Natural killer cell (primary cell): ENCODE data around the gene SLC37A3. TPM values are rescaled to one million over a fixed set of nuclear protein-coding genes. Genes with fewer than 3 reads are reported as not detected.

Source experiments
- ATAC-seq, 3 donors: fragments of 150-1000 bp in 2 of 3; fragments of 200-7000 bp in 1 of 3; cut with Tn5 transposase; 1 replicate in 1 of 3; 2 replicates in 2 of 3; pipeline ENCODE4 v1.10.0; 2021; ENCODE audit warnings: mild to moderate bottlenecking in 2 of 3, moderate library complexity in 2 of 3
- DNase-seq, 2 donors: peaks; one replicate each; pipeline versions ENCODE4 v3.0.0 to v3.0.0-alpha.2; 2013 to 2021; ENCODE audit warnings: mixed read lengths in 1 of 2
- H3K27ac ChIP-seq: one replicate; pipeline ENCODE4 v1.5.1; 2013; ENCODE audit warnings: mild to moderate bottlenecking, low read length
- H3K27me3 ChIP-seq: one replicate; pipeline ENCODE4 v1.6.1; 2013; ENCODE audit warnings: low read length; ENCODE audit not compliant: control insufficient read depth, insufficient read depth
- H3K36me3 ChIP-seq: one replicate; pipeline ENCODE4 v1.6.1; 2013; ENCODE audit warnings: low read length; ENCODE audit not compliant: control insufficient read depth, insufficient read depth
- H3K4me1 ChIP-seq: one replicate; pipeline ENCODE4 v1.6.1; 2013; ENCODE audit warnings: low read length; ENCODE audit not compliant: control insufficient read depth, insufficient read depth
- H3K4me3 ChIP-seq: one replicate; pipeline ENCODE4 v1.5.1; 2013; ENCODE audit warnings: low read length
- H3K9me3 ChIP-seq: one replicate; pipeline ENCODE4 v1.6.1; 2013; ENCODE audit warnings: low read length; ENCODE audit not compliant: control insufficient read depth, insufficient read depth
- H3K27ac Mint-ChIP-seq, 2 donors: one replicate each; pipeline ENCODE4 v1.8.0; 2022; ENCODE audit warnings: mild to moderate bottlenecking in 2 of 2, mixed read lengths in 2 of 2, moderate library complexity in 1 of 2
- H3K27me3 Mint-ChIP-seq, 2 donors: one replicate each; pipeline ENCODE4 v1.8.0; 2022; ENCODE audit warnings: low read depth in 2 of 2, mixed read lengths in 2 of 2
- H3K36me3 Mint-ChIP-seq: one replicate; pipeline ENCODE4 v1.8.0; 2022; ENCODE audit warnings: mixed read lengths
- H3K4me1 Mint-ChIP-seq, 2 donors: one replicate each; pipeline ENCODE4 v1.8.0; 2022; ENCODE audit warnings: mixed read lengths in 2 of 2
- H3K4me3 Mint-ChIP-seq: one replicate; pipeline ENCODE4 v1.8.0; 2022; ENCODE audit warnings: mild to moderate bottlenecking, moderate library complexity, mixed read lengths
- H3K9me3 Mint-ChIP-seq, 2 donors: one replicate each; pipeline ENCODE4 v1.8.0; 2022; ENCODE audit warnings: mixed read lengths in 2 of 2
- CTCF ChIP-seq: fragments of 200-600 bp; IDR thresholded peaks from one replicate; pipeline ENCODE4 v1.8.0; 2022; ENCODE audit warnings: antibody characterized with exemption
- WGBS: methylation state at CpG from one replicate; pipeline ENCODE4 v1.1.7; 2013; ENCODE audit warnings: missing lambda C conversion rate; ENCODE audit not compliant: insufficient coverage; 5-methylcytosine and 5-hydroxymethylcytosine counted together
- intact Hi-C: fragments of 100-400 bp; cut with micrococcal nuclease; formaldehyde crosslinking; loops from one replicate; pipeline ENCODE4 v1.14.2; 2022
- total RNA-seq, 4 donors: library from RNA; stranded (reverse); fragments of 120-200 nt in 1 of 4; gene quantifications; one replicate each; pipeline versions ENCODE4 v1.2.3 to v1.2.4, GENCODE V29; 2013 to 2022

Gene SLC37A3
- total RNA-seq = 10 to 100 TPM; 19.1 to 26.4 (median 24.5) TPM
- total RNA-seq (2013) = 26.5 TPM

DNA sequence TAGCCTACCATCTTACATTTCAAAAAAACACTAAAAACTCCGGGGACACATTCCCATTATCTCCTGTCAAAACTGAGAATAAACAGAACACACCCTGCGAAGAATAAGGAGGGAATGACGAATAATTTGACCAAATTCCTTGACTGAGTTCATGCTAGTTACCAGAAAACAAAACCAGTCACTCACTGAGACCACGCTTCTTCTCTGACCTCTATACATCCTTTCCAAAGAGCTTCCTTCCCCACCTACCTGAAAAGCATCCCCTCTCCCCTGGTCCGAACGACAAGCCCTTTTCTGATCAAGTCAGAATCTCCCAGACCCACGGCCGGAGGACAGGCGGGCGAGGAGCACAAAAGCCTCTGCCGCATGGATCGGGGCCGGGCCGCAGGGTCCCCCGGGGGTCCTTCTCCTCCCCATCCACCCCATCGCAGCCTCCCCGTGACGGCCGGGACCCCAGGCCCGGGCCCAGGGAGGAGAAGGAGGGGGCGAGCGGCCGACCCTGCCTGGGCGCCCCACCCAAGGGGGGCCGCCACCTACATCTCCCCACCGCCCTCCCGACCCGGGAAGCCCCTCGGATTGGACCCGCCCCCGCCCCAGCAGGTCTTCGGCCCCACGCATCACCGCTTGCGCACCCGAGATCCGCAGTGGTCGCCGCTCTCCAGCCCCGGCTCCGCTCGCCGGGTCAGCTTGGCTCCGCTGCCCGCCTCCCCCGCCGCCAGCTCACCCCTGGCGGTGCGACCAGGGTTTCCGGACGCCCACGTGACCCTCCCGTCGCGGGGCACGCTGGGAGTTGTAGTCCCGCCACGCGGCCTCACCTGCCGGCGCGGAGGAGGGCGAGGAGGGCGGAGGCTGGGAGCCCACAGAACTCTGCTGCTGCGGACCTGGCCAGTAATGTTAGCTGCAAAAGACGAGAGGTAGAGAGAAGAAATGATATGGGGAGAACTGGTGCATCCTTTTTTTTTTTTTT is at the start of gene SLC37A3:
SLC37A3 (minus strand) TSS at position 747 of the 967 bp plus-strand sequence. CDS start 16,004 bp downstream, outside the sequence.
- under 1% methylated on average over 66 of the region's 66 CpGs for WGBS
- TF ChIP-seq CTCF = no peak
- Mint-ChIP-seq H3K27ac (peak within 1 kb of the TSS; percentile 66 to 88), H3K36me3 (no peaks in the 10 kb centered on the region), H3K4me3 (peak within 1 kb of the TSS; percentile 90), H3K9me3 (no peaks in the 10 kb centered on the region), H3K27me3 (no peaks in the 10 kb centered on the region), H3K4me1 (peaks cover 13 to 19% of the 10 kb centered on the region in 2 donors)
- H3K4me3 ChIP-seq = peak within 1 kb of the TSS; percentile 74
- H3K4me1 ChIP-seq = peaks cover 13% of the 10 kb centered on the region
- ATAC-seq (peak; percentile 96 to 99 (median 97)), DNase-seq (peak; percentile 80 to 91)
- no peaks in the 10 kb centered on the region for H3K36me3 ChIP-seq
- intact Hi-C loops = no loop called here
- H3K9me3 ChIP-seq = no peaks in the 10 kb centered on the region
- H3K27ac ChIP-seq = peak within 1 kb of the TSS; percentile 51
- H3K27me3 ChIP-seq = no peaks in the 10 kb centered on the region

DNA sequence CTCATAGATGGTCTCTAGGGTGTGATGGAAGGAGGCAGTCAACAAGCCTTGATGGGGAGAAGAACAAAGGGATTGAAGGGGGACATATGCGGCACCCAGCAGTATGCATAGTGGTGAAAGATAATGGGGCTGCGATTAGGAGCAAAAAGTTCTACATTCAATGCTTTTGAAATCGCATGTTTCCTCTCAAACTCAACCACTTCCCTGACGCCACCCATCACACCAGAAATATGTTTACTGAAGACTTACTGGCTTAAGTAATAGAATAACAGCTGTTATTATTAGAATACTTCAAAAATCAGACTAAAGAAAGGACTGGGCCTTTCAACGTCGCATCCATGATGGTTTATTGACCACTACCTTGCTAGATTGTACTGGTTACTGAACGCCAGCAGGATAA is 49.5 kb upstream of the SLC37A3 start:
- WGBS = 90% methylated on average over 6 of the region's 7 CpGs
- no peak for TF ChIP-seq CTCF
- no peak overlapping the region for H3K4me3 Mint-ChIP-seq
- no peaks in the 10 kb centered on the region for H3K27me3 Mint-ChIP-seq
- Histone ChIP-seq H3K36me3 (peaks cover 2% of the 10 kb centered on the region), H3K4me1 (peaks cover 9% of the 10 kb centered on the region), H3K27ac (no peak overlapping the region), H3K27me3 (no peaks in the 10 kb centered on the region), H3K4me3 (no peak overlapping the region), H3K9me3 (no peaks in the 10 kb centered on the region)
- intact Hi-C loops = no loop called here
- DNase-seq (no peak), ATAC-seq (no peak)
- H3K9me3 Mint-ChIP-seq = no peaks in the 10 kb centered on the region
- H3K36me3 Mint-ChIP-seq = peaks cover 6% of the 10 kb centered on the region
- H3K4me1 Mint-ChIP-seq = peaks cover 20 to 31% of the 10 kb centered on the region in 2 donors
- peak overlapping the region in 1 of 2 donors; percentile 29 for H3K27ac Mint-ChIP-seq

DNA sequence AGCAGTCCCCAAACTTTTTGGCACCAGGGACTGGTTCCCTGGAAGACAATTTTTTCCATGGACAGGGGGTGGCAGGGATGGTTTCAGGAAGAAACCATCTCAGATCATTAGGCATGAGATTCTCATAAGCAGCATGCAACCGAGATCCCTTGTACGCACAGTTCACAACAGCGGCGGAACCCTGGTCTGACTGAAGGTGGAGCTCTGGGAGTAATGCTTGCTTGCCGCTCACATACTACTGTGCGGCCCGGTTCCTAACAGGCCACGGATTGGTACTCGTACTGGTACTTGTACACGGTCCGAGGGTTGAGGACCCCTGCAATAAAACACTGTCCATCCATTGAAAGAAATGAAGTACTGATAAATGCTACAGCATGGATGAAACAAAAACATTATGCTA is 48.1 kb upstream of the SLC37A3 start:
- no peak for TF ChIP-seq CTCF
- 94% methylated on average over 11 of the region's 11 CpGs for WGBS
- no peaks in the 10 kb centered on the region for H3K9me3 Mint-ChIP-seq
- no peak overlapping the region for H3K27ac Mint-ChIP-seq
- H3K27me3 ChIP-seq = no peaks in the 10 kb centered on the region
- no peak for DNase-seq
- H3K27me3 Mint-ChIP-seq = no peaks in the 10 kb centered on the region
- no peak overlapping the region for H3K4me3 Mint-ChIP-seq
- no peak overlapping the region for H3K27ac ChIP-seq
- H3K9me3 ChIP-seq = no peaks in the 10 kb centered on the region
- H3K4me1 ChIP-seq = peaks cover 6% of the 10 kb centered on the region
- H3K4me1 Mint-ChIP-seq = peaks cover 6 to 20% of the 10 kb centered on the region in 2 donors
- no peaks in the 10 kb centered on the region for H3K36me3 ChIP-seq
- no peak overlapping the region for H3K4me3 ChIP-seq
- intact Hi-C loops = no loop called here
- no peak for ATAC-seq
- H3K36me3 Mint-ChIP-seq = no peaks in the 10 kb centered on the region
